CD14-positive monocyte (primary cell): Measurements from ENCODE around the gene UBAP1L. TPM values are rescaled to one million over a fixed set of nuclear protein-coding genes. Genes with fewer than 3 reads are reported as not detected.

Source experiments
- DNase-seq, 3 donors: peaks; one replicate each; pipeline ENCODE4 v3.0.0-alpha.2; 2011 to 2022
- H2AFZ ChIP-seq: 2 replicates; pipeline ENCODE4 v1.6.0; 2012; ENCODE audit warnings: mild to moderate bottlenecking, low read depth, low read length, inconsistent platforms; ENCODE audit not compliant: insufficient read depth, poor library complexity, severe bottlenecking
- H3K27ac ChIP-seq, 2 donors: 1 replicate in 1 of 2; 2 replicates in 1 of 2; pipeline ENCODE4 v1.5.1; 2012 to 2013; ENCODE audit warnings: low read length in 2 of 2, control low read depth in 1 of 2, inconsistent platforms in 1 of 2, low read depth in 1 of 2, mild to moderate bottlenecking in 1 of 2
- H3K27me3 ChIP-seq, 2 donors: one replicate each; pipeline versions ENCODE4 v1.6.0 to v1.6.1; 2011 to 2013; ENCODE audit warnings: low read length in 2 of 2; ENCODE audit not compliant: control insufficient read depth in 2 of 2, insufficient read depth in 2 of 2
- H3K36me3 ChIP-seq, 2 donors: replicated peaks in 1 of 2; 1 replicate in 1 of 2; 2 replicates in 1 of 2; pipeline versions ENCODE4 v1.5.1 to v1.6.1; 2012 to 2013; ENCODE audit warnings: low read length in 2 of 2, control low read depth in 1 of 2, inconsistent platforms in 1 of 2, mild to moderate bottlenecking in 1 of 2; ENCODE audit not compliant: insufficient read depth in 2 of 2, control insufficient read depth in 1 of 2
- H3K4me1 ChIP-seq, 2 donors: 1 replicate in 1 of 2; 2 replicates in 1 of 2; pipeline versions ENCODE4 v1.5.1 to v1.6.1; 2012 to 2013; ENCODE audit warnings: low read length in 2 of 2, control low read depth in 1 of 2, inconsistent platforms in 1 of 2, mild to moderate bottlenecking in 1 of 2, moderate library complexity in 1 of 2; ENCODE audit not compliant: insufficient read depth in 2 of 2, control insufficient read depth in 1 of 2
- H3K4me2 ChIP-seq: replicated peaks from 2 replicates; pipeline ENCODE3; 2012; ENCODE audit warnings: low read length, moderate library complexity, mild to moderate bottlenecking; ENCODE audit not compliant: poor library complexity, severe bottlenecking; ENCODE audit errors: extremely low read depth
- H3K4me3 ChIP-seq, 3 experiments: fragments of 200-600 bp in 1 of 3; sonication (generic) in 1 of 3; replicated peaks in 1 of 3; 1 replicate in 2 of 3; 2 replicates in 1 of 3; pipeline ENCODE4 v1.5.1; 2011 to 2013; ENCODE audit warnings: low read length in 3 of 3, mild to moderate bottlenecking in 3 of 3, control low read depth in 2 of 3, low read depth in 2 of 3, inconsistent platforms in 1 of 3, moderate library complexity in 1 of 3
- H3K79me2 ChIP-seq: 2 replicates; pipeline ENCODE4 v1.6.0; 2012; ENCODE audit warnings: mild to moderate bottlenecking, control low read depth, inconsistent platforms, low read length, moderate library complexity; ENCODE audit not compliant: insufficient read depth
- H3K9ac ChIP-seq: 2 replicates; pipeline ENCODE4 v1.6.0; 2017; ENCODE audit warnings: low read length, mild to moderate bottlenecking; ENCODE audit not compliant: insufficient read depth, poor library complexity, severe bottlenecking
- H3K9me3 ChIP-seq, 2 donors: replicated peaks in 1 of 2; 1 replicate in 1 of 2; 2 replicates in 1 of 2; pipeline versions ENCODE4 v1.5.1 to v1.6.1; 2012 to 2013; ENCODE audit warnings: low read length in 2 of 2, control low read depth in 1 of 2; ENCODE audit not compliant: control insufficient read depth in 1 of 2, insufficient read depth in 1 of 2
- H4K20me1 ChIP-seq: 2 replicates; pipeline ENCODE4 v1.6.0; 2012; ENCODE audit warnings: mild to moderate bottlenecking, low read length, control low read depth, moderate library complexity; ENCODE audit not compliant: insufficient read depth
- H3K27ac Mint-ChIP-seq, 7 donors: one replicate each; pipeline ENCODE4 v1.8.0; 2020; ENCODE audit warnings: mild to moderate bottlenecking in 7 of 7, mixed read lengths in 7 of 7, moderate library complexity in 6 of 7, inconsistent platforms in 2 of 7
- H3K27me3 Mint-ChIP-seq, 3 donors: one replicate each; pipeline ENCODE4 v1.8.0; 2021 to 2022; ENCODE audit warnings: low read depth in 3 of 3, mild to moderate bottlenecking in 3 of 3, mixed read lengths in 3 of 3, moderate library complexity in 3 of 3, inconsistent platforms in 1 of 3
- H3K36me3 Mint-ChIP-seq, 2 donors: one replicate each; pipeline ENCODE4 v1.8.0; 2020; ENCODE audit warnings: mixed read lengths in 2 of 2, inconsistent platforms in 1 of 2, mild to moderate bottlenecking in 1 of 2
- H3K4me1 Mint-ChIP-seq: one replicate; pipeline ENCODE4 v1.8.0; 2020; ENCODE audit warnings: mild to moderate bottlenecking, mixed read lengths
- H3K4me3 Mint-ChIP-seq, 2 donors: one replicate each; pipeline ENCODE4 v1.8.0; 2020; ENCODE audit warnings: mild to moderate bottlenecking in 2 of 2, mixed read lengths in 2 of 2, moderate library complexity in 1 of 2
- H3K9me3 Mint-ChIP-seq, 7 donors: one replicate each; pipeline ENCODE4 v1.8.0; 2020 to 2022; ENCODE audit warnings: mixed read lengths in 7 of 7, mild to moderate bottlenecking in 6 of 7, moderate library complexity in 6 of 7, inconsistent platforms in 2 of 7
- CTCF ChIP-seq: fragments of 200-600 bp; IDR thresholded peaks from one replicate; pipeline ENCODE4 v1.8.0; 2022; ENCODE audit warnings: antibody characterized with exemption, mild to moderate bottlenecking
- WGBS: methylation state at CpG from one replicate; pipeline ENCODE4 v1.1.5; 2013; ENCODE audit warnings: missing lambda C conversion rate; ENCODE audit not compliant: insufficient coverage; 5-methylcytosine and 5-hydroxymethylcytosine counted together
- intact Hi-C, 2 donors: fragments of 100-400 bp; cut with micrococcal nuclease; formaldehyde crosslinking; loops; one replicate each; pipeline versions ENCODE4 v1.15.0 to v1.15.1; 2023
- polyA minus RNA-seq: library from RNA; depleted of rRNA, polyadenylated mRNA; stranded (reverse); fragments of >200 nt; gene quantifications from 2 replicates; pipeline ENCODE4 v1.2.3, GENCODE V29; 2012
- polyA plus RNA-seq, 3 donors: library from polyadenylated mRNA; depleted of rRNA in 1 of 3; unstranded in 2 of 3; stranded (reverse) in 1 of 3; fragments of 300-500 nt in 2 of 3; fragments of >200 nt in 1 of 3; fragmentation: Illumina TruSeq in 2 of 3; gene quantifications; 1 replicate in 2 of 3; 2 replicates in 1 of 3; pipeline ENCODE4 v1.2.3, GENCODE V29; 2012 to 2021
- total RNA-seq, 12 experiments: library from RNA in 1 of 12; stranded (reverse) in 1 of 12; fragments of 120-200 nt in 1 of 12; gene quantifications; one replicate each; pipeline ENCODE4 v1.2.4 and lab custom pipeline; 2013 to 2026; ENCODE audit warnings: mixed read lengths in 6 of 12, inconsistent platforms in 1 of 12

Gene UBAP1L
- 1.2 TPM for total RNA-seq (2013)
- 1 to 10 TPM in 1 of 3 donors, not detected in 2; 4.8 TPM for polyA plus RNA-seq
- polyA minus RNA-seq: 0.97 and 1.6 TPM in 2 replicates
- total RNA-seq (lab: John Stamatoyannopoulos, UW): 0.46 to 10.3 (median 4.4) reads per million in 11 experiments

GRCh38 chr15:65115086-65115485 lies at the start of gene UBAP1L:
Gene UBAP1L (minus strand): TSS chr15:65115200. CDS start chr15:65106215, 8,985 bp downstream.
- no peak within 1 kb of the TSS for H3K9ac ChIP-seq
- DNase-seq: no peak
- H3K4me2 ChIP-seq: no peak within 1 kb of the TSS
- H3K27me3 Mint-ChIP-seq: no peaks in the 10 kb centered on the region
- H4K20me1 ChIP-seq: no peaks in the 10 kb centered on the region
- peaks cover 63 to 84% of the 10 kb centered on the region in 2 donors for H3K36me3 ChIP-seq
- H3K36me3 Mint-ChIP-seq: peaks cover 71 to 72% of the 10 kb centered on the region in 2 donors
- no peak within 1 kb of the TSS for H3K4me3 Mint-ChIP-seq
- H3K27ac ChIP-seq: no peak within 1 kb of the TSS
- H3K9me3 Mint-ChIP-seq: no peaks in the 10 kb centered on the region
- no peaks in the 10 kb centered on the region for H3K4me1 ChIP-seq
- no peak within 1 kb of the TSS for H3K27ac Mint-ChIP-seq
- no CpG with 5 or more reads among the region's 2 CpGs for WGBS
- intact Hi-C loops: no loop called here
- no peak within 1 kb of the TSS for H2AFZ ChIP-seq
- H3K27me3 ChIP-seq: no peaks in the 10 kb centered on the region
- H3K4me3 ChIP-seq: no peak within 1 kb of the TSS
- H3K9me3 ChIP-seq: no peaks in the 10 kb centered on the region
- no peaks in the 10 kb centered on the region for H3K4me1 Mint-ChIP-seq
- no peaks in the 10 kb centered on the region for H3K79me2 ChIP-seq
- no peak for TF ChIP-seq CTCF

GRCh38 chr15:65164139-65164538 lies 49.1 kb upstream of the UBAP1L start:
- no peaks in the 10 kb centered on the region for H3K27me3 ChIP-seq
- no peaks in the 10 kb centered on the region for H3K27me3 Mint-ChIP-seq
- no peak overlapping the region for H3K9ac ChIP-seq
- H3K4me1 Mint-ChIP-seq: no peaks in the 10 kb centered on the region
- peaks cover 0 to 1% (median 0%) of the 10 kb centered on the region in 7 donors for H3K9me3 Mint-ChIP-seq
- H3K4me3 ChIP-seq: no peak overlapping the region
- no peak for TF ChIP-seq CTCF
- peaks cover 12% of the 10 kb centered on the region for H3K79me2 ChIP-seq
- H3K27ac Mint-ChIP-seq: no peak overlapping the region
- H2AFZ ChIP-seq: no peak overlapping the region
- WGBS: no CpG with 5 or more reads among the region's 1 CpG
- no peak overlapping the region for H3K27ac ChIP-seq
- no peak for DNase-seq
- no peaks in the 10 kb centered on the region for H3K9me3 ChIP-seq
- peaks cover 30 to 57% of the 10 kb centered on the region in 2 donors for H3K36me3 Mint-ChIP-seq
- no peak overlapping the region for H3K4me2 ChIP-seq
- H3K36me3 ChIP-seq: peaks cover 55 to 81% of the 10 kb centered on the region in 2 donors
- H4K20me1 ChIP-seq: peaks cover 70% of the 10 kb centered on the region
- intact Hi-C loops: no loop called here
- no peak overlapping the region for H3K4me3 Mint-ChIP-seq
- no peaks in the 10 kb centered on the region for H3K4me1 ChIP-seq
